K562 (cell line): ENCODE data around the gene CELF6. TPM values are rescaled to one million over a fixed set of nuclear protein-coding genes. Genes with fewer than 3 reads are reported as not detected.
A peak's percentile ranks its signal among the peaks of the same experiment; 100 is the strongest.

Experiments
- ATF4 ChIP-seq: fragments of 450-650 bp; formaldehyde crosslinking; IDR thresholded peaks from 2 replicates; pipeline ENCODE4 v1.4.0; 2022; ENCODE audit warnings: mild to moderate bottlenecking, moderate library complexity
- CBX5 ChIP-seq: IDR thresholded peaks from 2 replicates; pipeline ENCODE4 v1.6.1; 2014; ENCODE audit warnings: low read depth, borderline replicate concordance
- CCNT2 ChIP-seq: IDR thresholded peaks from 2 replicates; pipeline ENCODE4 v1.6.1; 2011; ENCODE audit warnings: borderline replicate concordance, low read depth, mild to moderate bottlenecking, moderate library complexity, mixed read lengths, low read length; ENCODE audit not compliant: insufficient read length; ENCODE audit errors: extremely low read depth
- DLX4 ChIP-seq: fragments of 250-450 bp; sonication (Bioruptor Pico); IDR thresholded peaks from 2 replicates; pipeline ENCODE4 v1.6.1; 2021; ENCODE audit warnings: mild to moderate bottlenecking
- HCFC1 ChIP-seq: IDR thresholded peaks from 2 replicates; pipeline ENCODE4 v1.6.1; 2012; ENCODE audit warnings: low read depth, low read length, improper control_type of control experiment
- HEY1 ChIP-seq: fragments of 250-450 bp; sonication (Bioruptor Pico); IDR thresholded peaks from 2 replicates; pipeline ENCODE4 v1.5.0; 2020; ENCODE audit warnings: mild to moderate bottlenecking, moderate library complexity, borderline replicate concordance
- HINFP ChIP-seq: fragments of 450-650 bp; conservative IDR thresholded peaks from 2 replicates; pipeline ENCODE4 v1.6.1; 2016; ENCODE audit warnings: missing genetic modification characterization, low read depth, mild to moderate bottlenecking, control low read depth, missing compliant biosample characterization
- IRF9 ChIP-seq: fragments of 450-650 bp; IDR thresholded peaks from 2 replicates; pipeline ENCODE4 v1.6.1; 2016; ENCODE audit warnings: missing biosample characterization, missing genetic modification characterization
- KDM5B ChIP-seq: fragments of 200-600 bp; sonication (generic); IDR thresholded peaks from 2 replicates; pipeline ENCODE4 v1.6.1; 2012; ENCODE audit warnings: low read depth, mild to moderate bottlenecking, moderate library complexity, low read length, control low read depth, inconsistent platforms; ENCODE audit not compliant: insufficient replicate concordance
- MAFG ChIP-seq: fragments of 450-650 bp; conservative IDR thresholded peaks from 2 replicates; pipeline ENCODE4 v1.6.1; 2016; ENCODE audit warnings: missing genetic modification characterization, missing compliant biosample characterization
- MAX ChIP-seq: sonication (generic); formaldehyde crosslinking; IDR thresholded peaks from 2 replicates; pipeline ENCODE4 v1.9.0; 2022; ENCODE audit warnings: mild to moderate bottlenecking, missing genetic modification reagents
- RFX1 ChIP-seq: fragments of 450-650 bp; IDR thresholded peaks from 2 replicates; pipeline ENCODE4 v1.6.1; 2016; ENCODE audit warnings: mild to moderate bottlenecking, moderate library complexity
- SAFB ChIP-seq: fragments of 200-400 bp; formaldehyde crosslinking; IDR thresholded peaks from 2 replicates; pipeline ENCODE4 v1.6.1; 2017; ENCODE audit warnings: low read depth, low read length, borderline replicate concordance
- SREBF1 ChIP-seq: fragments of 150-350 bp; IDR thresholded peaks from 2 replicates; pipeline ENCODE4 v1.6.1; 2014; ENCODE audit warnings: antibody characterized with exemption, low read depth, low read length, borderline replicate concordance
- SREBF2 ChIP-seq: sonication (generic); formaldehyde crosslinking; IDR thresholded peaks from 2 replicates; pipeline ENCODE4 v1.4.0; 2020; ENCODE audit warnings: mild to moderate bottlenecking, missing genetic modification reagents
- TAL1 ChIP-seq: fragments of 450-650 bp; IDR thresholded peaks from 2 replicates; pipeline ENCODE4 v1.6.1; 2016; ENCODE audit warnings: mild to moderate bottlenecking
- TEAD2 ChIP-seq: fragments of 450-650 bp; IDR thresholded peaks from 2 replicates; pipeline ENCODE4 v1.6.1; 2016; ENCODE audit warnings: missing genetic modification characterization, control low read depth, missing compliant biosample characterization
- ZNF124 ChIP-seq: sonication (generic); formaldehyde crosslinking; IDR thresholded peaks from 2 replicates; pipeline ENCODE4 v1.8.1; 2022; ENCODE audit warnings: missing genetic modification reagents
- ZNF398 ChIP-seq: fragments of 250-450 bp; sonication (Bioruptor Pico); IDR thresholded peaks from 2 replicates; pipeline ENCODE4 v1.8.0; 2021; ENCODE audit warnings: moderate library complexity, mild to moderate bottlenecking, inconsistent platforms
- polyA plus RNA-seq, 8 experiments: library from polyadenylated mRNA; depleted of rRNA in 4 of 8; stranded (reverse) in 5 of 8; unstranded in 3 of 8; fragments of >200 nt; fragmentation: Nextera tagmentation in 2 of 8; fragmentation: Illumina TruSeq in 1 of 8; extraction: Ambion mirVana in 2 of 8; extraction: Trizol in 1 of 8; gene quantifications; 2 replicates each; pipeline versions ENCODE4 v1.2.1 to v1.2.3, GENCODE V29; 2011 to 2014; ENCODE audit warnings: inconsistent platforms in 1 of 8, missing spikeins in 1 of 8
- total RNA-seq, 7 experiments: library from RNA; depleted of rRNA in 6 of 7; stranded (reverse); fragments of >200 nt in 6 of 7; fragmentation: Illumina TruSeq in 2 of 7; extraction: Trizol in 2 of 7; gene quantifications; 2 replicates each; pipeline versions ENCODE4 v1.2.1 to v1.2.3, GENCODE V29; 2011 to 2021; ENCODE audit warnings: low replicate concordance in 1 of 7

Gene CELF6
- total and polyA plus RNA-seq, 9 of the 15 experiments (the other 6 are each of a cell fraction or from before 2014, with no cell fraction given): 0.01 to 0.11 TPM; not detected in 7

- TF ChIP-seq ATF4 (no peak), MAFG (tag) (no peak), HINFP (tag) (no peak), CBX5 (no peak), DLX4 (CRISPR knock-in tag) (no peak), SAFB (0 out of 2 replicates have a peak, but pooled peaks have one; percentile 33), MAX (CRISPR knock-in tag) (peak; percentile 88), TAL1 (no peak), HEY1 (no peak), SREBF2 (CRISPR knock-in tag) (no peak), ZNF124 (peak; percentile 84; the same call in 1 of the 2 replicates), CCNT2 (peak; percentile 14), HCFC1 (0 out of 2 replicates have a peak, but pooled peaks have one; percentile 18), RFX1 (no peak), ZNF398 (CRISPR knock-in tag) (no peak), SREBF1 (no peak), IRF9 (no peak), KDM5B (no peak), TEAD2 (tag) (no peak)
Observed at GRCh38 chr15:72319360-72319984, 485 bp downstream of the CELF6 start (continued).
